Dermis microvascular lymphatic vessel endothelial cell (primary cell): ENCODE results near the gene ZNF827. TPM values are rescaled to one million over a fixed set of nuclear protein-coding genes. Genes with fewer than 3 reads are reported as not detected.
A peak's percentile ranks its signal among the peaks of the same experiment; 100 is the strongest.

Experiments
- DNase-seq, 2 donors: peaks; one replicate each; pipeline versions ENCODE4 v3.0.0 to v3.0.0-alpha.2; 2010; ENCODE audit warnings: low read depth in 2 of 2
- total RNA-seq: library from RNA; depleted of rRNA; stranded (reverse); fragments of >200 nt; gene quantifications from 2 replicates; pipeline ENCODE4 v1.2.1, GENCODE V29; 2014

ZNF827 gene
- total RNA-seq, 1 donor from 2014 or later: 1.3 TPM

DNA sequence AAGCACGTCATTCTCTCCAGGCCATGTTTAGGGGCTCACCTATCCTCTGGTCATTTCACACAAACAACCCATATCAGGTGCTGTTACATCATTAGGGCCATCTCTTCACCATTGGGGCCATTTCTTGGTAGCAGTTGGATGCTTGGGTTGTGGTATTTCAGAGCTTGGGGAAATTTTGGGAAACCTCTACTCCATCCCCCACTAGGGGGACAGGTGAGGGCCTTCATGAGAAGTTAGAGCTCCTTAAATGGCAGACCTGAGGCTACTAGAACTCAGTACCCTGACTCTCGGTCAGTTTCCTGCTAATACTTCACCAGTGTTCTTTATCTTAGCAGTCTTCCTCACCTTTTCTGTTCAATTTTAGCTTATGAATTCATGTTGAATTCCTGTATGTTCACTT is 50.2 kb downstream of the ZNF827 start:
- no peak for DNase-seq

DNA sequence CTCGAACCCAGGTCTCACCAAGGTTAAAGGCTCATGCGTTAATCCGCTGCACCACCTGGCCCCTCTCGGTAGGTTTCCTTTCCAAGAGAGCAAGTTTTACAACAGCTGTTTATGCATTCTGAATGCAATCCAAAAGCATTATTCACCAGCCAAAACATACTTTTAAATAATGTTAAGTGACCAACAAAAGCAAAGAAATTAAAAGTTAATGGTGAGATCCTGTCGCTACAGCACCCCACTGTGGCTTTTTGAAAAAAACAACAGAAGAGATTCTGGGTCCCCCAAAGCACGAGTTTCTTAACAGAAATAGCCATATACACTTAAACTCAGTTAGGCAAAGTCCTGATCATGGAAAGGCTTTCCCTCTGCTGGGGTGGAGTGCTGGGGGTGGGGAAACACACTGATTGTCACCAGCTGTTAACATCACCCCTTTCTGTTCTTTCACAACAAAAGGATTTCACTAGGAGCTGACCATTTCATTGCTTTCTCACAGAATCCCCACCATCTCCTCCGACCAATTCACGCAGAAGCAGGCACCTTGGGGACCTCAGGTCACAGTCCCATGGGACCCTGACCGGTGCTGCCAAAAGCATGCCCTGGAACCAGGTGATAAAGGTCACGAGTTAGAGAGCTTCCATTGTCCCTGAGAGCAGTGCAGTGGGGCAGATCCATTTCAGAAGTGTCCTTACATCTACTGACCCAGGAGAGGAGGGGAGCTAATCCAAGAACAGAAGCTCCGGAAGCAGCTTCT is 51.2 kb downstream of the ZNF827 start:
- DNase-seq: peak; percentile 44 to 55

DNA sequence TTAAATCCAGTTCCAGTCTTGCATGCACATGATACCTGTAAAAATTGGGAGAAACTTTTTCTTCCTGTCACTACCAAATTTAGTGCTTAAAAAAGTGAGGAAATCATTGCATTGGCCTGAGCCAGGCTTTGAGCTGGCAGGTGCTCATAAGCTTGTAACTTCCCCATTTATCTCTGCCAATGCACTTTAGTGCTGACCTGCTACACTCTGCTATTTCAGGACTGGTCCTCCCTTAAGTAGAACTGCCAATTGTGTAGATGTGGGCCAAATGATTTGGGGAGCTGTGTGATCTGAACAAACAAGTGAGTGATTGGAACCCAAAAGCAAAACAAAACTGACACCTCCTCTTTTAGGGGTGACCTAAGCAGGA is 51.8 kb downstream of the ZNF827 start:
- DNase-seq: no peak

DNA sequence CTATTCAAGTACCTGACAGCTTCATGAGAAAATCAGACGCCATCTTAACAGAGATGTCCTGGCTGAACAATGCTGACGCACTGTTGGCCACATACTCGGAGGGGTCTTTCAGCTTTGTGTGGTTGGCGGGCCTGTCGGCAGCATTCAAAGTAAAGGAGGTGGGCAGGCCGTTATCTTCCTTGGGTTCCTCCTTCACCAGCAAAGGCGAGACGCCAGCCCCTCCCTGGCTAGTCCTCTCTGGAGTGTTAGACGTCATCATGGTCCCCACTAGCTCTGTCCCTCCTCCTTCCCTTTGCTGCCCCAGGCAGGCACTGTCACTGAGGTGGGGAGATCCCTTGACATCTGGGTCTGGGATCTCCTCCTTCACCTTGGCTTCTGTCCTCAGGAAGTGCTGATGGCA is 53.0 kb downstream of the ZNF827 start:
- DNase-seq: no peak

DNA sequence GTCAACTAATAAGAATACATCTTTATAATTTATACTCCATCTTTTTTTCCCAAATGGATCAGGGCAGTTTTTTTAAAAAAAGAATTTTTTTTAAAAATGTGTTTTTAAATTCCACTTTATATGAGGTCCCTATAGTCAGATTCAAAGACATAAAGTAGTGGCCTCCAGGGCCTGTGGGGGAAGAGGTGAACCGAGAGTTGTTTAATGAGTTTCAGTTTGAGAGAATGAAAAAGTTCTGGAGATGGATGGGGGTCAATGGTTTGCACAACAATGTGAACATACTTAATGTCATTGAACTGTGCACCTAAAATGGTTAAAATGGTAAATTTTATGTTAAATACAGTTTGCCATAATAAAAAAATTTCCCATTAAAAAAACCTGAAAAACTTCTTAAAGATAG is 53.8 kb downstream of the ZNF827 start:
- DNase-seq: no peak

DNA sequence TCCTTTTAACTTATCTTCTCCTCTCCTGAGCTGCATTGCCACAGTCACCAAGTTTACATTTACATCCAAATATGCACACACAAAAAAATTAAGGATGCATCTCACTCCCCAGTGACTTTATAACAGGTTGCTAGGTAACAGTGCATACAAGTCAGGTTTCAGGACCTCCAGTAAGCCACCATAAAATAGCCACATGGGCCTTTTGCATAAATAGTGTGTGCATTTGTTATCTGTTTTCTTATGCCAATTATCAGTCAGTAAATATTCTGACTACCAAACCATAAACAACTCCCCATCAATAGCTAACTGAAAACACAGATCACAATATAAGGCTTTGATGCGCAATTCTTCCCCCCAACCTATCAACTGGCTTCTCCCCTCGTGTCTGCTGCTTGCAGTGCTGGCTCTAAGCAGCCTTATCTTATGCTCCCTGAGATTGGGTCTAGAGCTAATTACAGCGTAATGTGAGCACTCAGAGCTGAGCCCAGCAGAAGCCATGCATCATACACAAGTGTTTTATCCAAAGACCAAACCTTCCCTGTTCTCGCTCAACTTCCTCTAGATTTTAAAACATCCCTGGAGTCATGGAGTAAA is 55.4 kb downstream of the ZNF827 start:
- DNase-seq: no peak

DNA sequence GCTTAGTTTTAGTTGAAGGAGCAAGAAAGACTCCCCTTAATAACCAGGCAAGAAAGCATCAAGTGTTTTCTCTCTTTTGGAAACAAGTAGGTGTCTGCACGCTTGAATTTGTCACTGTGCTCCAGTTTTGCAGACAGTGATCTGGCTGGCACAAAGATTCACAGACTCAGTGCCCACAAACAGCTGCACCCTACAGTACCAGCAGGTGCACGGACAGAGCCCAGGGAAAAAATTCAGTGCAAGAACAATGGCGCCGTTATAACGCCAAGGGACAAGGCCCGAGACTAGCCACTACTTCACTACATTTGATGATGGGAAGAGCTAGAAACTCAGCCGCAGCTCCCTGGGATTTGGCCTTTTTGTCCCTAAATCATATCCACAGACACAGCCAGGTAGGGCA is 56.0 kb downstream of the ZNF827 start:
- no peak for DNase-seq

DNA sequence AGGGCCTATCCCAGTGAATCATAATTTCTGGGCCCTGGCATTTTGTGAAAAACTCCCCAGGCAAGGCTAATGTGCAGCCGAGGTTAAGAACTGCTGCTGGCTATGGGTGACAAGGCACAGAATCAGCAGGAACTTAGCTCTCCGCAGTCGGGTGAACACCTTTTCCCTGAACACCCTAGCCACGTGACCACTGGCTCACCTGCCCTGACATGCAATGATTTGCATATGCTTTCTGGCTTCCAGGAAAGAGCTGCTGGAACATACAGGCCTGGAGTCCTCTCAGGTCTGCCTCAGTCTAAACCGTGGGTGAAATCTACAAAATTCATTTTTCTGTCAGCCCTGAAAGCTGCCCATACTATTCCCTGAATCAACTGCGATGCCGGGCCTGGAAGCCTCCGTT is 56.6 kb downstream of the ZNF827 start:
- no peak for DNase-seq

DNA sequence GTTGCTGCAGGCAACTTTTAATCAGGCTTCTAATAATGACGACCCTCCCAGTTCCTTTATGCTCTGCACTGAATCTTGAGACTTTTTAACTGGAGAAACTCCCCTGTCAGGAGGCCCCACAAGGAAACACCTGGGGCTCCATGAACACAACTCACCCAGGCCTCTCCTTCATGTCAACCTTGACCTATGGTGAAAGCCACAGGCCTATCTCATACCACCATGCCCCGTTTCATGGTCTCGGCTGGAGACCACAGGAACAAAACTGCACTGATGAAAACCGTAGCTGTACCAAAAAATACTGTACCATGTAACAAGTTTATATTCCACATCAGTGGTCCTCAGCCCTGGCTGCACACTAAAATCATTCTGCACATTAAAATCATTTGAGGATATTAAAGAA is 57.0 kb downstream of the ZNF827 start:
- no peak for DNase-seq

DNA sequence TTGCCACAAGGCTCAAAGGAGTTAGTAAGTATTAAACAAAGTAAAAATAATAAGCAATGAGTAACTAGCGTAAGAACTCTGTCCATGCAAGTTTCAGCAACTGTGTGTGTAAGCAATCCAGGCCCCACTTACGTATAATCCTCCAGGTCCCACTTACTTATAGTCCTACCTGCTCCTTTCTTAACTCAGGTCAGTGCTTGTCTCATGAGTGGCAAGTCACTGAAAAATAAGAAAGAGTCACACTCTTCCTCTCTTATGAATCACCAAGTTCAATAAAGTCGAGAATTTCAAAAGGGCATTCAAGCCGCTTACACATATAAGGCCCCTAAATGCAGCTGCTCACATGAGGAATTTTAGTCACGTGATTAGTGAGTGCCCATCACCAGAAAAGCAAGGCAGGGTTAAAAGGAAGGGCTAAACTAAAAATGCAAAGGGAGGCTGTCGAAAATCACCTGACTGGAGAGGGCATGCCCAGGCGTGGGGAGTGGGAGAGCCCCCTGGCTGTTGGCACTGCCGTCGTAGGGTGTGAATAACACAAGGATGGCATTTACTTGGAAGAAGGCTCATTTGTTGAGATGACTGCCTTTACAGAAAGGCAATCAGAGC is 58.2 kb downstream of the ZNF827 start:
- no peak for DNase-seq

DNA sequence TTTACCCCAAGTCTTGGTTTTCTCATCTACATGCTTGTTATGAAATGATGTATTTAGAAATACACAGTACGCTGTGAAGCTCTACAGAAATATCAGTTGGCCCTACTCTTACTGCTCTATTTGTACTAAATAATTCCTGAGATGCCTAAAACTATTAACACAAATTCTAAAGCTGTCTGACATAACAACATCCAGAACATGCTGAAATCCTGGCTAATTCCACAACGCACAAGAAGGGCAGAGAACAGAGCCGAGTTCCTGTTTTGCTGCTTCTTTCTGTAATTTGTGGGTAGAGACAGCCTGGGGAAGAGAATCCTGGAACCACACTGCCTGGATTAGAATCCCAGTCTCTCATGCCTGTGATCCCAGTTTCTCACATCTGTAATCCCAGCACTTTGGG is 59.0 kb downstream of the ZNF827 start:
- no peak for DNase-seq

DNA sequence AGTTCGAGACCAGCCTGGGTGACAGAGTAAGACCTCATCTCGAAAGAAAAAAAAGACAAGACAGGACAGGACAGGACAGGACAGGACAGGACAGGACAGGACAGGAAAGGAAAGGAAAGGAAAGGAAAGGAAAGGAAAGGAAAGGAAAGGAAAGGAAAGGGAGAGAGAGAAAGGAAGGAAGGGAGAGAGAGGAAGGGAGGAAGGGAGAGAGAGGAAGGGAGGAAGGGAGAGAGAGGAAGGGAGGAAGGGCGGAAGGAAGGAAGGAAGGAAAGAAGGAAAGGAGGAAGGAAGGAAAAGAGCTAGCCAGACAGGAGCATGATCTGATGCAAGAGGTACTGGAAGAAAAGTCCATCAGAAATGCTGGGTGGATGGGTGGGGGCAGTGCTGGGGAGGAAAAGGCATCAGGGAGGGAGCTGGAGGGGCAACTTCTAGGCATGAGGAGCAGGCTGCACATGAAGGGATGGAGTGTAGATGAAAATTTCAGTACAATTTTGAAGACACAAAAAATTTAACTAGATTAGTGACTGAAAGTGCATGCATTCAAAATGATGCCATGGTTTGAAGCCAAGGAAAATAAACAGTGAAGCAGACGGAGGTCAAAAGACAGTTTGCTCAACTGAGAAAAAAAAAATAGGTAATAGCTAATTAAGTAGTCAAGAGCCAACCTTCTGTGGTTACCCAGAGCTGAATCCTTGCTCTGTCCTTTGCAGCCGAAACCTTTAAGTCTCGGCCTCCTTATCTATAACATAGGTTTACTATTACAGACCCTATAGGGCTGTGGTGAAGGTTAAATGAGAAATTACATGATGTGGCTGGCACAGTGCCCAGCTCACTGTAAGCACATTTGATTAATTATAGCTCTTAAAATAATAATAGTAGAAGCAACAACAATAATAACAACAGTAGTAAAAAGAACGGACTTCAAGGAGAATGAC is 59.9 kb downstream of the ZNF827 start:
- DNase-seq: peak in 1 of 2 donors; percentile 50

DNA sequence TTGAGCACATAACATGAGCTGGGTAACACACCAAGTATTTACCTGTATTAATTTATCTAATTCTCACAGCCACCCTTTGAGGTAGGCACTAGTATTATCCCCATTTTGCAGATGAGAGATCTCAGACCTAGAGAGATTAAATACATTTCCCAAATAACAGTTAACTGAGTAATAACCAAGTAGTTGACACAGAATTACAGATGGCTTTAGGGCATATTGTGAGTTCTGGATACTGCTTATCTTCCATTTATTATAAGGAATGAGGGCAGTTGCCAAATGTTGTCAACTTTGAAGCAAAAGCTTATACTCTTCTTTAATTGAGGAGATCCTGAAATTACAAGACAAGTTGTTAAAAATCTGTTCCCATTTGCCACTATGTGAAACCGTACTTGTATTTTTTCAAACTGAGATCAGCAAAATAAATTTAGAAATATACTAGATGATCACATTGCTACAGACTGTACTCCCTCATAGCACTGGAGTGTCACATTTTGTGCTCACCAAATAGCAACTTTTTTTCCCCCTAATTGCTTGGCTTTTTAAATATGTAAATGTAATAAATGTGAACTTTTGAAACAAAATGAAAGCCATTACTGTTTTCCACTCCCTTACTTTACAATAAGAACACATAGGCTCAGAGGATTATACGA is 62.0 kb downstream of the ZNF827 start:
- no peak for DNase-seq

DNA sequence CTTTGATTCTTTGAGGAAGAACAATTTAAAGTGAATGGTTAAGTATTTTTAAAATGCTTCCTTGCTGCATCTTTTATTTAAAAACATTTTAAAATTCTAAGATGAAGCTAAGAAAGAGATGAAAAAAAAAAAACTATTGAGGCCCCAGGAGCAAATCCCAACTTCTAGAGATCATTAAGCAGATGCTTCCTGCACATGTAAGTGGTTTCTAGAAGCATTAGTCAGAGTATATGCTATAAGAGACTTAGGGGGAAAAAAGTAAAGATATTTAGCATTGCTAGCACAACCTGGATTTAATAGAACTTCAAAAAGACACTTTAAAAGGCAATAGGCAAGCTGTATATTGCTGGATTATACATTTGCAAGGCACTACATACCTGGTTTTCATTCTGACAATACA is 64.7 kb downstream of the ZNF827 start:
- DNase-seq: no peak

DNA sequence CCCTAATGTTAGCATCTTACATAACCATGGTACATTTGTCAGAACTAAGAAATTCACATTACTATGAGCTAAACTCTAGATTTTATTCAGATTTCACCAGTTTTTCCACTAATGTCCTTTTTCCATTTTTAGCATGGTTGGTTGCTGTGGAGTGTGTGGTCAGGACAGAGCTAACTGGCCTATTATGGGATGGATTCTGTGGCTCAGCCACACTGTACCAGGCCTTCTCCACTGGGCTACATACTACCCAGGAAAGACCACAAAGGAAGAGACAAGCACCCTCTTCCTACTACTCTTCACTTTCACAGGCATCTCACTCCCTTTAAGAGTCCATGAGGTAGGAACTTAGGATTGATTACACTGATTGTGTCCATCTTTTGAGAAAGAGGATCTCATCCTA is 67.4 kb downstream of the ZNF827 start:
- DNase-seq: no peak

DNA sequence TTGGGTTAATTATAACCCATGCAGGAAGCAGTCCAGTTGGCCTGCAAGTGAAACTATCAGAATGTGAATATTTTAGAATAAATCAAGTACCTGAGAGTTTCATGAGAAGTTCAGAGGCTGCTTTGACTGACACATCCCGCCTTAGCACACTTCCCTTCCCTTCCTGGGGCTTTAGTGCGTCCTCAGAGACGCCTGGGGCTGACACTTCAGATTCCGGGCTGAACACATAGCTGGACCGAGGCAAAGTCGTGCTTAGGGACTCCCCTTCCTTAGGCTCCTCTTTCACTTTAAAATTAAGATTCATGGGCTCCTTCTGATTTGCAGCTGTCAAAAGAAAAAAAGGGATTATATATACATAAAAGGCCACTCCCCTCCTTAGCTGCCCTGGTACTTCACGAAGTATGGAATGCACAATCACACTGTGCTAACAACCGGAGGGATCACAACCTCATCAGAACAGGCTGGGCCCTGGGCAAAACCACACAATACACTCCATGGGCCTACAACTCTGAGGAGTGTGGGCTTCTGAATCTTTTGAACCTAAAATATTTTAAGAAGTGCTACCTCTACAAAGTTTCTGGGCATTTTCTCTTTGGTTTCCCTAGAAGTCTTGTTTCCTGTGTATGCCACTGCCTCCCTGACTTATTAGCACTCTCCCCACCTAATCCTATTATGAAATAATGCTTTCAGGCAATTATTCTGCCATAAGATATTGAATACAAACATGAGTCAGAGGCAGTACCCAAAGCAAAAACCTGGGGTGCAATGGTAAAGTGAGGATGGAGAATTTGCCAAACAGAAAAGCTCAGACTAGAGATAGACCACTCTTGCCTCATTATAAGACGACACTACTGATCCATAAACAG is 68.2 kb downstream of the ZNF827 start:
- DNase-seq: no peak

DNA sequence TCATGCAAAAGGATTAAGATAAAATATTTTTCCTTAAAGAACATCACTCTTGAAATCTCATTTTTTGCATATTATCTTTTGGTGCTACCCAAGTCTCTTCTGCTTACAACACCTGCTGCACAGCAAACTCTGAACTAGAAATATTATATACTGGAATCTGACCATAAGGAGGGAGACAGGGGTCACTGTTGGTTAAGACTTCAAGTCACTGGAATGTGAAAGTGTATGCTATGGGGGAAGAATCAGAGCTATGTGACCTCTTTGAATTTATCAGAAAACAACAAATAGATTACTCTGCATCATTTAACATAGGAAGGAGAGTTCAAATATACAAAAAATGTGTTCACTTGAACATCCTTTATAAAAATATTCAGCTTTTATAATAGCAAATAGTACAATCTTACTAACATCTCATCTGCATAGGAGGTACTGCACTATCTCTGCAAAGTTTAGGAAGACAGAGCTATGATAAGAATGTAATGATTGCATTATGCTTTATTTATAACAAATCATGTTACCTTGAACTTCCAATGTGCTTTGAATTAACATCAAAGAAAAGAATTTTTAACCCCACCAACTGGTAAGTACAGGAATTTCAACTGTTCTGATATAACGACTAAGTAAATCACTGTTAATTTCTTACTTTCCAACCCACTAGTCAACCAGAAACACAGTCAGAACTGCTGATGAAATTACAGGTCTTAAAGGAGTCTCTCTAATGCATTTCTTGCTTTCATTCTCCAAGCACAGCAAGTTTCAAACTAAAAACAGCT is 69.8 kb downstream of the ZNF827 start:
- peak in 1 of 2 donors; percentile 25 for DNase-seq

DNA sequence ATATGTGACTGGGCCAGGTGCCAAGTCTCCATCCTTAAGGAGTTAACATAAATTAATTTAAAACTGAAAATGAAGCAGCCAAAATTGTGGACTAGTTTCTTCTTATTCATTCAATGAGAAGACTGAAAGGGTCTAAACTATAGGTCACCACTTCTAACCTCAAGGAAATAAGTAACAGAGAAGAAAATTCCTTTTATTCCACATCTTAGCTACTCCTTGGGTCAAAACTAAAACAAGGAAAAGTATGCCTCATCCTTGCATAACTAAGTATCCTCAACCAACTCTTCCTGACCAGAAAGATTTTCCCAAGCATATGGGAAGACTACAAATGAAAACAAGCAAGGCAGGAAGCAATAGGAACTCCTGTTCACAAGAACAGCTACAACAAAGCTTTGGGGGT is 71.2 kb downstream of the ZNF827 start:
- DNase-seq: peak in 1 of 2 donors; percentile 32

DNA sequence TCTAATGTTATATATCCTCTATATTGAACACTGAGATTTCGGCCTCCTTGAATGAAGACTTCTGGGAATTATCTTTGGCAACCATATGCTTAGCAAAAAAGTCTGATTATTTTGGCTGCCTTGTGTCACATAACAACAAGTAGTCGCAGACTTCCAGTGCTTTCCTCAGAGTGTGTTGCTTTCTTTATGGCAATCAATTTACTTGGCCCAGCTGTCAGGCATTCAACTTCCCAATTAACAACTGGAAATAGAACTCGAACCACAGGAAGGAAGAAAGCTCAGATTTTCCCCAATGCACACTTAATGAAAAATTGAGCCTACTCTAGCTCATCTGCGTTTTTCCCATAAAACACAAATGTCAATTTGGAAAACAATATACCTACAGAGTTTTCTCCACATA is 71.6 kb downstream of the ZNF827 start:
- DNase-seq: no peak
